Measurements from ENCODE around the gene CLCN2. TPM values are rescaled to one million over a fixed set of nuclear protein-coding genes. Genes with fewer than 3 reads are reported as not detected.

CLCN2 gene
- total RNA-seq, 1 experiment from 2014 or later: 23.0 TPM

GRCh38 chr3:184347321-184348056, 13.9 kb downstream of the CLCN2 start:
- no TSS peak for BruUV-seq (replicated peaks)
- intact Hi-C loops (cut with micrococcal nuclease; ENCODE audit: unreplicated experiment): no loop called here
- Mint-ChIP-seq H3K4me3 (ENCODE audit: unreplicated experiment) (no peak overlapping the region), H3K27me3 (ENCODE audit: insufficient read depth, unreplicated experiment) (no peaks in the 10 kb centered on the region), H3K27ac (ENCODE audit: unreplicated experiment) (no peak overlapping the region), H3K4me1 (ENCODE audit: low read depth, unreplicated experiment) (peaks cover 8% of the 10 kb centered on the region), H3K9me3 (ENCODE audit: unreplicated experiment) (no peaks in the 10 kb centered on the region), H3K36me3 (ENCODE audit: insufficient read depth, unreplicated experiment) (peaks cover 32% of the 10 kb centered on the region)
- CTCF ChIA-PET: no interaction called here
- Histone ChIP-seq H3K9me3 (no peaks in the 10 kb centered on the region), H3K27me3 (replicated peaks; ENCODE audit: control insufficient read depth, insufficient read depth, low read length) (no peaks in the 10 kb centered on the region), H3K4me3 (ENCODE audit: low read depth, low read length) (no peak overlapping the region), H3K4me1 (no peaks in the 10 kb centered on the region), H3K36me3 (ENCODE audit: control insufficient read depth, insufficient read depth, low read length) (no peaks in the 10 kb centered on the region)
- POLR2A ChIA-PET: no interaction called here
- TF ChIP-seq CTCF (IDR thresholded peaks at IDR 0.05; ENCODE audit: insufficient read depth in 1 of 2, low read depth in 1 of 2, low read length in 1 of 2, severe bottlenecking in 1 of 2, unreplicated experiment in 1 of 2): no peak
- DNase-seq: no peak

GRCh38 chr3:184346480-184347190, 14.8 kb downstream of the CLCN2 start:
- Histone ChIP-seq H3K36me3 (ENCODE audit: control insufficient read depth, insufficient read depth, low read length) (no peaks in the 10 kb centered on the region), H3K9me3 (no peaks in the 10 kb centered on the region), H3K4me3 (ENCODE audit: low read depth, low read length) (no peak overlapping the region), H3K4me1 (no peaks in the 10 kb centered on the region), H3K27me3 (replicated peaks; ENCODE audit: control insufficient read depth, insufficient read depth, low read length) (no peaks in the 10 kb centered on the region)
- ChIA-PET POLR2A (interaction anchor here (0.7 kb wide), 1 partner anchor 15 kb away, joined by 4 read pairs; no protein-coding TSS in a partner anchor), CTCF (interaction anchor here (1.0 kb wide), 1 partner anchor 51 kb away, joined by 3 read pairs; no protein-coding TSS in a partner anchor)
- H3K9me3 Mint-ChIP-seq (ENCODE audit: unreplicated experiment): no peaks in the 10 kb centered on the region
- BruUV-seq (replicated peaks): no TSS peak
- no peak for TF ChIP-seq CTCF (IDR thresholded peaks at IDR 0.05; ENCODE audit: insufficient read depth in 1 of 2, low read depth in 1 of 2, low read length in 1 of 2, severe bottlenecking in 1 of 2, unreplicated experiment in 1 of 2)
- no peaks in the 10 kb centered on the region for H3K27me3 Mint-ChIP-seq (ENCODE audit: insufficient read depth, unreplicated experiment)
- no peak overlapping the region for H3K27ac Mint-ChIP-seq (ENCODE audit: unreplicated experiment)
- peaks cover 8% of the 10 kb centered on the region for H3K4me1 Mint-ChIP-seq (ENCODE audit: low read depth, unreplicated experiment)
- peaks cover 24% of the 10 kb centered on the region for H3K36me3 Mint-ChIP-seq (ENCODE audit: insufficient read depth, unreplicated experiment)
- intact Hi-C loops (cut with micrococcal nuclease; ENCODE audit: unreplicated experiment): no loop called here
- DNase-seq: no peak
- no peak overlapping the region for H3K4me3 Mint-ChIP-seq (ENCODE audit: unreplicated experiment)

- Histone ChIP-seq H3K4me1 (no peaks in the 10 kb centered on the region), H3K36me3 (ENCODE audit: control insufficient read depth, insufficient read depth, low read length) (no peaks in the 10 kb centered on the region), H3K4me3 (ENCODE audit: low read depth, low read length) (no peak overlapping the region), H3K9me3 (no peaks in the 10 kb centered on the region), H3K27me3 (replicated peaks; ENCODE audit: control insufficient read depth, insufficient read depth, low read length) (no peaks in the 10 kb centered on the region)
- DNase-seq: peak; percentile 65 to 70
- no peaks in the 10 kb centered on the region for H3K27me3 Mint-ChIP-seq (ENCODE audit: insufficient read depth, unreplicated experiment)
- peak overlapping the region; percentile 12 for H3K27ac Mint-ChIP-seq (ENCODE audit: unreplicated experiment)
- TF ChIP-seq CTCF (IDR thresholded peaks at IDR 0.05; ENCODE audit: insufficient read depth in 1 of 2, low read depth in 1 of 2, low read length in 1 of 2, severe bottlenecking in 1 of 2, unreplicated experiment in 1 of 2): peak; percentile 51 to 74
- intact Hi-C loops (cut with micrococcal nuclease; ENCODE audit: unreplicated experiment): loop anchor here (1.0 kb wide), 2 partner anchors 16 to 199 kb away; partner anchors contain the start of genes CLCN2 and POLR2H
- H3K4me1 Mint-ChIP-seq (ENCODE audit: low read depth, unreplicated experiment): peaks cover 8% of the 10 kb centered on the region
- no TSS peak for BruUV-seq (replicated peaks)
- POLR2A ChIA-PET: interaction anchor here (0.9 to 1.0 kb wide), 2 partner anchors 16 to 17 kb away, joined by 3 to 4 read pairs; partner anchors contain the start of genes CLCN2 and POLR2H
- peaks cover 16% of the 10 kb centered on the region for H3K36me3 Mint-ChIP-seq (ENCODE audit: insufficient read depth, unreplicated experiment)
- H3K4me3 Mint-ChIP-seq (ENCODE audit: unreplicated experiment): no peak overlapping the region
- H3K9me3 Mint-ChIP-seq (ENCODE audit: unreplicated experiment): no peaks in the 10 kb centered on the region
- CTCF ChIA-PET: interaction anchor here (0.6 to 1.1 kb wide), 4 partner anchors 10 to 156 kb away, joined by 3 to 4 read pairs (median 3); no protein-coding TSS in a partner anchor
These were observed 15.9 kb downstream of the CLCN2 start for GRCh38 chr3:184345317-184346144.

Measured in Caco-2 (cell line).